Naive thymus-derived CD8-positive, alpha-beta T cell (primary cell): ENCODE data around the gene AACS. TPM values are rescaled to one million over a fixed set of nuclear protein-coding genes. Genes with fewer than 3 reads are reported as not detected.
"Not testable (repeated sequence)": the region's sequence is repeated elsewhere in the genome, so short reads cannot be mapped to it uniquely, and the experiment has no call there.

Experiments
- ATAC-seq, 2 donors: fragments of 150-1000 bp; cut with Tn5 transposase in 1 of 2; sonication (Bioruptor Pico), chemical (Tn5 transposase) in 1 of 2; 1 replicate in 1 of 2; 2 replicates in 1 of 2; pipeline ENCODE4 v1.10.0; 2021; ENCODE audit warnings: mild to moderate bottlenecking in 2 of 2, moderate library complexity in 2 of 2
- POLR2A ChIA-PET: fragments of 350-600 bp; sonication (Branson Sonifier 250); formaldehyde crosslinking; loops from one replicate; lab custom pipeline; 2021; ENCODE audit warnings: antibody characterized with exemption; lab: Charles Lee
- DNase-seq, 10 donors: peaks; one replicate each; pipeline versions ENCODE4 v3.0.0 to v3.0.0-alpha.2; 2020 to 2022
- H3K27ac Mint-ChIP-seq, 10 donors: one replicate each; pipeline ENCODE4 v1.8.0; 2020 to 2022; ENCODE audit warnings: mild to moderate bottlenecking in 10 of 10, mixed read lengths in 10 of 10, moderate library complexity in 4 of 10, inconsistent platforms in 1 of 10
- H3K27me3 Mint-ChIP-seq, 5 donors: one replicate each; pipeline ENCODE4 v1.8.0; 2021 to 2022; ENCODE audit warnings: mixed read lengths in 5 of 5
- H3K36me3 Mint-ChIP-seq, 3 donors: one replicate each; pipeline ENCODE4 v1.8.0; 2020 to 2022; ENCODE audit warnings: mixed read lengths in 3 of 3, mild to moderate bottlenecking in 2 of 3, inconsistent platforms in 1 of 3
- H3K4me1 Mint-ChIP-seq, 4 donors: one replicate each; pipeline ENCODE4 v1.8.0; 2021 to 2022; ENCODE audit warnings: mixed read lengths in 4 of 4
- H3K4me3 Mint-ChIP-seq, 10 donors: one replicate each; pipeline ENCODE4 v1.8.0; 2020 to 2022; ENCODE audit warnings: mild to moderate bottlenecking in 10 of 10, mixed read lengths in 10 of 10, moderate library complexity in 6 of 10, inconsistent platforms in 1 of 10
- H3K9me3 Mint-ChIP-seq, 9 donors: one replicate each; pipeline ENCODE4 v1.8.0; 2020 to 2022; ENCODE audit warnings: mixed read lengths in 9 of 9, mild to moderate bottlenecking in 3 of 9, inconsistent platforms in 1 of 9, moderate library complexity in 1 of 9
- polyA plus RNA-seq, 3 donors: library from polyadenylated mRNA; unstranded; fragments of 300-500 nt; fragmentation: Illumina TruSeq; gene quantifications; one replicate each; pipeline ENCODE4 v1.2.3, GENCODE V29; 2021
- total RNA-seq, 8 experiments: library from RNA in 2 of 8; stranded (reverse) in 2 of 8; gene quantifications; one replicate each; pipeline ENCODE4 v1.2.3 and lab custom pipeline; 2021 to 2026

The AACS gene
- total and polyA plus RNA-seq, 5 experiments from 2014 or later = 7.4 to 20.4 (median 17.2) TPM

- H3K27me3 Mint-ChIP-seq = no peaks in the 10 kb centered on the region
- H3K36me3 Mint-ChIP-seq = peaks cover 5 to 28% (median 17%) of the 10 kb centered on the region in 3 donors
- H3K27ac Mint-ChIP-seq = peak overlapping the region in 6 of 10 donors; percentile 0 to 73 (median 42)
- H3K4me1 Mint-ChIP-seq = peaks cover 11 to 28% (median 19%) of the 10 kb centered on the region in 4 donors
- H3K4me3 Mint-ChIP-seq = peak overlapping the region in 2 of 10 donors; percentile 0 to 33
- no peak for DNase-seq
- POLR2A ChIA-PET = no interaction called here
- no peaks in the 10 kb centered on the region for H3K9me3 Mint-ChIP-seq
- ATAC-seq = no peak
Observed at GRCh38 chr12:125099409-125099782, 34.2 kb downstream of the AACS start.

- POLR2A ChIA-PET = no interaction called here
- Mint-ChIP-seq H3K27ac (peak overlapping the region in 1 of 10 donors; percentile 28), H3K4me3 (no peak overlapping the region), H3K4me1 (peaks cover 11 to 28% (median 19%) of the 10 kb centered on the region in 4 donors), H3K9me3 (no peaks in the 10 kb centered on the region), H3K36me3 (peaks cover 5 to 24% (median 16%) of the 10 kb centered on the region in 3 donors), H3K27me3 (no peaks in the 10 kb centered on the region)
- DNase-seq = no peak
- ATAC-seq = no peak
Observed at GRCh38 chr12:125100551-125101434, 35.6 kb downstream of the AACS start.

DNA sequence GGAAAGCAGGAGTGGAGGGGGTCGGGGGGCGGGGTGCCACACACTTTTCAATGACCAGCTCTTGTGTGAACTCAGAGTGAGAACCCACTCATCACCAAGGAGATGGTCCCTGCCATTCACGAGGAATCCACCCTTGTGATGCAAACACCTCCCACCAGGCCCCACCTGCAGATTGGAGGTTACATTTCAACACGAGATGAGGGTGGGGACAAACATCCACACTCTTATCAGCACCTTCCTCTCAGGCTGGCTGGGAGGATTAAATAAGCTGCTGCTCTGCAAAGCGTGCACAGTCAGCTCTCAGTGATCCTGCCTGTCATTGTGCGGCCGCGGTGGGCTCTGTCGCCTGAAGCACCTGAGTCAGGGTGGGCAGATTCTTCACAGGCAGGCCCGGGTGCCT lies 39.7 kb downstream of the AACS start:
- H3K36me3 Mint-ChIP-seq = peaks cover 10 to 57% (median 29%) of the 10 kb centered on the region in 3 donors

GRCh38 chr12:125105600-125105999 lies 40.4 kb downstream of the AACS start:
- Mint-ChIP-seq H3K36me3 (peaks cover 13 to 63% (median 33%) of the 10 kb centered on the region in 3 donors), H3K27me3 (no peaks in the 10 kb centered on the region), H3K4me1 (peaks cover 0 to 1% (median 0%) of the 10 kb centered on the region in 4 donors), H3K9me3 (no peaks in the 10 kb centered on the region), H3K4me3 (no peak overlapping the region), H3K27ac (no peak overlapping the region)
- POLR2A ChIA-PET = no interaction called here
- DNase-seq = no peak
- no peak for ATAC-seq

More for the DNA sequence above, 39.7 kb downstream of the AACS start:
- DNase-seq (no peak), ATAC-seq (no peak)
- H3K4me3 Mint-ChIP-seq = no peak overlapping the region
- no peak overlapping the region for H3K27ac Mint-ChIP-seq
- POLR2A ChIA-PET = no interaction called here
- peaks cover 0 to 2% (median under 1%) of the 10 kb centered on the region in 4 donors for H3K4me1 Mint-ChIP-seq
- no peaks in the 10 kb centered on the region for H3K27me3 Mint-ChIP-seq
- H3K9me3 Mint-ChIP-seq = no peaks in the 10 kb centered on the region

DNA sequence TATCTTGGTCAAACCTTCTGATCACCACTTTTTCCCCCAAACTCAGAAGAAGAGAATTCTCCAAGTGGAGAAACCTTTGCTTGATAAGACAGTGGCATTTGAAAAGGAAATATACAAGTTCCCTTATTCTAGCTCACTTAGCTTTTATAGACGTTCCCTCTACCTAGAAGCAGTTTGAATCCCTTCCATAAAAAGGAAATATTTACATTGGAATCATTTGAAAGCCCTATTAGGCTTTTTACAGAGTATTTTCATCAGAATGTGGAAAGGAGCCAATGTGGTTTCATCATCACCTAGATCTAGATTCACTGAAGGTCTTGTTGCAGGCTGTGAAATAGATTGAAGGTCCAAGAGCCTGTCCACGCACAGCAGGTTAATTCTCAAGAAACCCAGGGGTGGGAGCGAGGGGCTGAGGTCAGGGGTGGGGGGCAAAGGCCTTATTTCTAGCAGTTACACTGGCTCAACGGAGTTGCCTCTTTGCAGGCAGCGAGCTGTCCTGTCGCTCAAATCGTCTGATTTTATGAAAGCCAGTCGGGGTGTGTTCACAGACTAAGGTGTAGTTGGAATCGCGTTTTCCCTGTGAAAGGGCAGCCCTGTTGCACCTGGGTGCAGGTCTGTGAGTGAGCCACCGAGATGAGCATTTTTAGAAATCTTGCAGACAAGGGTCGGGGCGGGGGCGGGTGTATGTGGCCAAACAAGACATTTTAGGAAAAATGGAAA lies 45.6 kb downstream of the AACS start:
- Mint-ChIP-seq H3K36me3 (peaks cover 14 to 70% (median 41%) of the 10 kb centered on the region in 3 donors), H3K9me3 (no peaks in the 10 kb centered on the region), H3K27me3 (no peaks in the 10 kb centered on the region)

DNA sequence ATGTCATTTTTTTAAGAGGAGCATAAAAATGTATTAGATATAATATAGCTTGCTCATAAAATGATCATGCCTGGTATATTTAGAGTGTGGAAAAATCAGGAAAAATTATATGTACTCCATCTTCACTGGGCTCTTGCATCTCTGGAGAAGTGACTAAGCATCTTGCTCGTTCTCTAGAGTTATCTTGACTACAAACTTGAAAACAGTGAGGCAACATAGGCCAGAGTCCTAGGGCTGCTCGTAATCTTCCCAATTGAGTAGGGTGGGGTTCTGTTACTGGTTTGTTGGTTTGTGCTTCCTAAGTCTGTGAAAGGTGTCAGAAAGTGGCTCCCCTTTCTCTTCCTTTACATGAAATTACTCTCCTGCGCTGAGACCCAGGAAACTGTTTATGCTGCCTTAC lies 46.2 kb downstream of the AACS start:
- no peak for ATAC-seq
- Mint-ChIP-seq H3K4me3 (no peak overlapping the region), H3K27me3 (no peaks in the 10 kb centered on the region), H3K4me1 (no peaks in the 10 kb centered on the region), H3K36me3 (peaks cover 14 to 65% (median 44%) of the 10 kb centered on the region in 3 donors), H3K27ac (peak overlapping the region in 1 of 10 donors; percentile 25), H3K9me3 (no peaks in the 10 kb centered on the region)
- POLR2A ChIA-PET = no interaction called here
- no peak for DNase-seq

More for the DNA sequence above, 45.6 kb downstream of the AACS start:
- Mint-ChIP-seq H3K4me1 (no peaks in the 10 kb centered on the region), H3K4me3 (no peak overlapping the region), H3K27ac (peak overlapping the region in 1 of 10 donors; percentile 78)
- DNase-seq (no peak), ATAC-seq (no peak)
- POLR2A ChIA-PET = no interaction called here

- DNase-seq, H3K4me1 Mint-ChIP-seq, ATAC-seq, H3K27ac Mint-ChIP-seq, H3K4me3 Mint-ChIP-seq, POLR2A ChIA-PET, H3K27me3 Mint-ChIP-seq, H3K9me3 Mint-ChIP-seq: not testable (repeated sequence)
- peaks cover 14 to 55% (median 40%) of the 10 kb centered on the region in 3 donors for H3K36me3 Mint-ChIP-seq
Observed at GRCh38 chr12:125112614-125113013, 47.4 kb downstream of the AACS start.

GRCh38 chr12:125113263-125113662 lies 48.0 kb downstream of the AACS start:
- no peak for DNase-seq
- POLR2A ChIA-PET = no interaction called here
- no peaks in the 10 kb centered on the region for H3K4me1 Mint-ChIP-seq
- peaks cover 14 to 55% (median 46%) of the 10 kb centered on the region in 3 donors for H3K36me3 Mint-ChIP-seq
- no peak for ATAC-seq
- H3K9me3 Mint-ChIP-seq = peaks cover 0 to 2% (median 0%) of the 10 kb centered on the region in 9 donors
- H3K27me3 Mint-ChIP-seq = no peaks in the 10 kb centered on the region
- no peak overlapping the region for H3K27ac Mint-ChIP-seq
- no peak overlapping the region for H3K4me3 Mint-ChIP-seq

DNA sequence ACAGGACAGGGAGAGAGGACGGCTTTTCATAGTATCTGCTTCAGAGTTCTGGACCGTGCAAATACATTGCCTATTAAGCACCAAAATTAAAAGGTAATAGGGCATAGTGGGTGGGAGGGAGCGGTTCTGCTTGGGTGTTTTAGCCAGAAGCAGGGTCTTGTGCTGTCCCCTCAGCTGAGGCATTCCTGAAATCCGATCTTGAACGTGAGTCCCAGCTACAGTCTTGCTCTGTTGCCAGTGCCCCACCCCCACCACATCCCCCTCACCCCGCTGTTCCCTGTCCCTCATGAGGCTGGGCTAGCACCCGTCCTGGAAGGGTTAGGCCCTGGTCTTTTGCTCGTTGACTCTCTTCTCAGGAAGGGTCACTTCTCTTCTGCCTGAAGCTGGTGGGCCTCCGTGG lies 48.6 kb downstream of the AACS start:
- ATAC-seq (no peak), DNase-seq (no peak)
- no peaks in the 10 kb centered on the region for H3K4me1 Mint-ChIP-seq
- H3K9me3 Mint-ChIP-seq = peaks cover 0 to 2% (median 0%) of the 10 kb centered on the region in 9 donors
- no peaks in the 10 kb centered on the region for H3K27me3 Mint-ChIP-seq
- no peak overlapping the region for H3K4me3 Mint-ChIP-seq
- peaks cover 14 to 56% (median 47%) of the 10 kb centered on the region in 3 donors for H3K36me3 Mint-ChIP-seq
- POLR2A ChIA-PET = no interaction called here
- H3K27ac Mint-ChIP-seq = no peak overlapping the region

DNA sequence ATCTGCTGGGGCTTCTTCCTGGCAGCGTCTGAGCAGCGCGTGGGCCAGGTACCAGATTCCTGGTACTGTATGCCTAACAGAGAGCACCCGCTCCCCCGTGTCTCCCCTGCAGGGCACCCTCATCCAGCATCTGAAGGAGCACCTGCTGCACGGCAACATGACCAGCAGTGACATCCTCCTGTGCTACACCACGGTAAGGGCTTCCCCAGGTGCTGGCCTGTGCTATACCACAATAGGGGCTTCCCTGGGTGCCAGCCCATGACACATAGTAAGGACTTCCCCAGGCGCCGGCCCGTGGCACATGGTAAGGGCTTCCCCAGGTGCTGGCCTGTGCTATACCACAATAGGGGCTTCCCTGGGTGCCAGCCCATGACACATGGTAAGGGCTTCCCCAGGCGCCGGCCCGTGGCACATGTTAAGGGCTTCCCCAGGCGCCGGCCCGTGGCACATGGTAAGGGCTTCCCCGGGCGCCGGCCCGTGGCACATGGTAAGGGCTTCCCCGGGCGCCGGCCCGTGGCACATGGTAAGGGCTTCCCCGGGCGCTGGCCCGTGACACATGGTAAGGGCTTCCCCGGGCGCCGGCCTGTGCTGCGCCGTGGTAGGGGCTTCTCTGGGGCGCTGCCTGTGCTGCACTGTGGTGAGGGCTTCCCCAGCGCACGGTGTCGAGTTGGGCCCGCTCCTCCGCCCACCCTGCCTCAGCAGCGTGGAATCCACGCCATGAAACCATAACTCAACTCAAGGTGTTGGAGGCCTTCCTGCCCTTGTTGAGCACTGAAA lies 49.3 kb downstream of the AACS start:
- Mint-ChIP-seq H3K9me3 (peaks cover 0 to 2% (median 0%) of the 10 kb centered on the region in 9 donors), H3K4me3 (no peak overlapping the region), H3K27ac (no peak overlapping the region), H3K27me3 (no peaks in the 10 kb centered on the region), H3K36me3 (peaks cover 9 to 53% (median 42%) of the 10 kb centered on the region in 3 donors), H3K4me1 (no peaks in the 10 kb centered on the region)
- DNase-seq (no peak), ATAC-seq (no peak)
- POLR2A ChIA-PET = no interaction called here

- H3K36me3 Mint-ChIP-seq = peaks cover 0 to 25% (median 14%) of the 10 kb centered on the region in 3 donors
- peaks cover 0 to 10% (median 0%) of the 10 kb centered on the region in 4 donors for H3K4me1 Mint-ChIP-seq
- H3K27ac Mint-ChIP-seq = no peak overlapping the region
- no peak for ATAC-seq
- no peaks in the 10 kb centered on the region for H3K27me3 Mint-ChIP-seq
- H3K9me3 Mint-ChIP-seq = peaks cover 0 to 2% (median 0%) of the 10 kb centered on the region in 9 donors
- no peak for DNase-seq
- POLR2A ChIA-PET = no interaction called here
- no peak overlapping the region for H3K4me3 Mint-ChIP-seq
Observed at GRCh38 chr12:125120566-125120965, 55.3 kb downstream of the AACS start.

- ATAC-seq = no peak
- POLR2A ChIA-PET = no interaction called here
- Mint-ChIP-seq H3K9me3 (peaks cover 0 to 2% (median 0%) of the 10 kb centered on the region in 9 donors), H3K27ac (peak overlapping the region in 1 of 10 donors; percentile 41), H3K4me1 (peaks cover 0 to 10% (median 0%) of the 10 kb centered on the region in 4 donors), H3K27me3 (no peaks in the 10 kb centered on the region), H3K36me3 (peaks cover 0 to 28% (median 13%) of the 10 kb centered on the region in 3 donors), H3K4me3 (no peak overlapping the region)
- no peak for DNase-seq
Observed at GRCh38 chr12:125121106-125121505, 55.9 kb downstream of the AACS start.
